Ascending aorta (tissue), 2 donors: ENCODE results near the gene DHRS1. TPM values are rescaled to one million over a fixed set of nuclear protein-coding genes. Genes with fewer than 3 reads are reported as not detected.
"Not testable (repeated sequence)": the region's sequence is repeated elsewhere in the genome, so short reads cannot be mapped to it uniquely, and the experiment has no call there.

ENCODE experiments used
- DNase-seq, 2 donors: peaks; one replicate each; pipeline ENCODE4 v3.0.0-alpha.2; 2019; ENCODE audit warnings: low spot score in 2 of 2
- H3K27ac ChIP-seq, 2 donors: fragments of 200-600 bp; sonication (generic); one replicate each; pipeline ENCODE4 v1.5.1; 2016 to 2017; ENCODE audit warnings: mild to moderate bottlenecking in 1 of 2
- H3K27me3 ChIP-seq: fragments of 200-600 bp; sonication (generic); one replicate; pipeline ENCODE4 v1.5.1; 2017
- H3K36me3 ChIP-seq, 2 donors: fragments of 200-600 bp; sonication (generic); one replicate each; pipeline ENCODE4 v1.5.1; 2016
- H3K4me1 ChIP-seq, 2 donors: fragments of 200-600 bp; sonication (generic); one replicate each; pipeline ENCODE4 v1.5.1; 2016 to 2017; ENCODE audit warnings: mild to moderate bottlenecking in 1 of 2
- H3K4me3 ChIP-seq, 2 donors: fragments of 200-600 bp; sonication (generic); one replicate each; pipeline ENCODE4 v1.5.1; 2016 to 2017; ENCODE audit warnings: mild to moderate bottlenecking in 1 of 2
- H3K9me3 ChIP-seq, 2 donors: fragments of 200-600 bp; sonication (generic); one replicate each; pipeline ENCODE4 v1.5.1; 2016
- CTCF ChIP-seq, 3 experiments: fragments of 200-600 bp in 2 of 3; fragments of 450-650 bp in 1 of 3; sonication (generic) in 2 of 3; IDR thresholded peaks; one replicate each; pipeline ENCODE4 v1.5.1; 2016 to 2019; ENCODE audit warnings: antibody characterized with exemption in 3 of 3, mild to moderate bottlenecking in 1 of 3, moderate library complexity in 1 of 3
- intact Hi-C: fragments of 100-400 bp; cut with DNase I; formaldehyde crosslinking; loops from one replicate; pipeline ENCODE4 v1.15.1; 2023
- total RNA-seq: library from RNA; depleted of rRNA; stranded (reverse); fragments of >200 nt; gene quantifications from one replicate; pipeline ENCODE4 v1.1.0, GENCODE V29; 2016

The DHRS1 gene
- total RNA-seq, 1 donor from 2014 or later: 100 TPM

DNA sequence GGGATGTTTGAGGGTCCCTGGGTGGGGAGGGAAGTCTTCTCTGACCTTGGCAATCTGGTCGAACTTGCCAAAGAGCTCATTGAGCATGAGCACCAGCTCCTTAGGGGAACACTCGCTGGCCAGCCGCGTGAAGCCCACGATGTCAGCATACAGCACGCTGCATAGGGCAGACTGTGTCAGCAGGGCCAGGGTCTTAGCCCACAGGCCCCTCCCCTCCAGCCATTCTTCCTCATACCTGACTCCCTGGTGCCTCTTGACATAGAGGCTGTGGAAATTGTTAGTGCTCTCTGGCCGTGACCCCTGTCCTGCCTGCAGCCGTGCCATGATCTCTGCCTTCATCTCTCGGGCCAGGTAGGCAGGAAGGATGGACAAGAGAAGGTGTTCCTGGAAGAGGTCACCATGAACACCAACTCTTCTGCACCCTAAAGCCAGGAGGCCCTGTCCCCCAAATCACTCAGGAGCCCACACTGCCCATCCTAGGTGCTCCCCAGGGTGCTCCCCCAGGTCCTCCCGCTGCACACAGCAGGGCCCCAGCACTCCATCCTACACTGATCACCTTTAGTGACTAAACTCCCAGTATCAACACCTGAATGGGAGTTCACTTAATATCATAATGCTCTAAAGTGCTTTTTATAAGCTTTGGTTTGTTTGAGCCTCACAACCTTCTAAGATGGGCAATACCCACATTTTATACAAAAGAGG is 31.5 kb upstream of the DHRS1 start:
- peaks cover 7 to 20% of the 10 kb centered on the region in 2 donors for H3K4me1 ChIP-seq
- H3K4me3 ChIP-seq: no peak overlapping the region
- TF ChIP-seq CTCF (IDR thresholded peaks at IDR 0.05): no peak

DNA sequence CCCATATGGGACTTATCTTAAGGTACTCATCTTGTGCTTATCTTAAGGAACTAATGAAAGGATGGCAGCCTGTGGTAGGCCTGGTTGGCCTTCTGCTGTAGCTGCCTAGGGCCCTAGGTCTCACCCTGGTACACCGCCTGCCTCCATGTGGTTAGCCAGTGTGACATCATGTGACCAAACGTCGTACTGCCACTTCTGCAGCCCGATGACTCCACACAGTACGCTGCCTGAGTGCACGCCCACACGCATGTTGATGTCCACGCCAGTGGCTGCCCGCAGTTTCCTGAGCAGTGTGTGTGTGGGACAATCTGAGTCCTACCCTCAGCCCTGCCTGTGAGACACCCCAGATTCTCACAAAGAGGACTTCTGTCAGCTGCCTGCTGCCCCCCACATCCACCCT is 30.2 kb upstream of the DHRS1 start:
- peak; percentile 70 to 84 for DNase-seq
- no peak overlapping the region for H3K4me3 ChIP-seq
- H3K4me1 ChIP-seq: peaks cover 5 to 19% of the 10 kb centered on the region in 2 donors
- peaks cover 9% of the 10 kb centered on the region for H3K27me3 ChIP-seq
- intact Hi-C loops: no loop called here
- no peaks in the 10 kb centered on the region for H3K9me3 ChIP-seq
- no peak for TF ChIP-seq CTCF (IDR thresholded peaks at IDR 0.05)
- no peaks in the 10 kb centered on the region for H3K36me3 ChIP-seq
- H3K27ac ChIP-seq: no peak overlapping the region

More for the DNA sequence above, 31.5 kb upstream of the DHRS1 start:
- DNase-seq: no peak
- Histone ChIP-seq H3K9me3 (no peaks in the 10 kb centered on the region), H3K27me3 (peaks cover 12% of the 10 kb centered on the region), H3K36me3 (no peaks in the 10 kb centered on the region), H3K27ac (no peak overlapping the region)
- intact Hi-C loops: no loop called here

- no peak for TF ChIP-seq CTCF (IDR thresholded peaks at IDR 0.05)
Measured at GRCh38 chr14:24329073-24329663, 29.6 kb upstream of the DHRS1 start.

GRCh38 chr14:24327914-24328313 is 28.3 kb upstream of the DHRS1 start:
- peak in 1 of 2 donors; percentile 80 for DNase-seq
- H3K4me3 ChIP-seq, H3K4me1 ChIP-seq, H3K36me3 ChIP-seq, H3K27ac ChIP-seq, intact Hi-C loops, H3K27me3 ChIP-seq, H3K9me3 ChIP-seq: not testable (repeated sequence)
- TF ChIP-seq CTCF (IDR thresholded peaks at IDR 0.05): peak; percentile 57 to 70 (median 60)

More at GRCh38 chr14:24329073-24329663, 29.6 kb upstream of the DHRS1 start:
- Histone ChIP-seq H3K4me3 (no peak overlapping the region), H3K4me1 (peaks cover 0 to 14% of the 10 kb centered on the region in 2 donors), H3K27ac (no peak overlapping the region), H3K27me3 (peaks cover 3% of the 10 kb centered on the region), H3K36me3 (no peaks in the 10 kb centered on the region), H3K9me3 (no peaks in the 10 kb centered on the region)
- no peak for DNase-seq
- intact Hi-C loops: no loop called here

DNA sequence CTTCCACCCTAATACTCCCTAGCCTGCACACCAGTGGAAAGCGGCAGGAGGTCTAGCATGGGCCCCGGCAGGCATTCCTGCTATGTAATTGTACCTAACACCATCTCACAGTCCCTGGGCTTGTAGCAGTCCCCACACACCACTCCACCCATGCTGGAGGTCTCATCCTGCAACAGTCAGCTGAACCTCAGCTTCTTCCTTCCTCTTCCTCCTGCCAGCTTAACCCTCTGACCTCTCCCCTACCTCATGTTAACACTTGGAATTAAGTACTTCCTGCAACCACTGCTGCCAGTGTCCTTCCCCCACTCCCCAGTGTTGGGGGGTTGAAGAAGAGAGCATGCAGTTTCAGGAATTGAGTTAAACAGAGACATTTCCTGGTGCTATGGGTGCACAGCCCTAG is 27.7 kb upstream of the DHRS1 start:
- Histone ChIP-seq H3K4me3 (no peak overlapping the region), H3K27me3 (no peaks in the 10 kb centered on the region), H3K4me1 (peaks cover 0 to 1% of the 10 kb centered on the region in 2 donors), H3K27ac (no peak overlapping the region), H3K9me3 (no peaks in the 10 kb centered on the region), H3K36me3 (no peaks in the 10 kb centered on the region)
- DNase-seq: no peak
- TF ChIP-seq CTCF (IDR thresholded peaks at IDR 0.05): no peak
- intact Hi-C loops: no loop called here
